Pancreas (tissue), 10 donors: Measurements from ENCODE around the gene ECHS1. TPM values are rescaled to one million over a fixed set of nuclear protein-coding genes. Genes with fewer than 3 reads are reported as not detected.

Source experiments
- ATAC-seq, 4 donors: fragments of 200-7000 bp; cut with Tn5 transposase; one replicate each; pipeline versions ENCODE4 v1.8.0 to v1.9.1; 2020; ENCODE audit warnings: mild to moderate bottlenecking in 4 of 4, moderate library complexity in 4 of 4
- DNase-seq, 6 donors: peaks; one replicate each; pipeline ENCODE4 v3.0.0-alpha.2; 2020
- FAIRE-seq: peaks from 2 replicates; lab custom pipeline; 2012; peaks lifted over from hg19 to GRCh38; lab: Jason Lieb, UNC
- H3K27ac ChIP-seq, 4 donors: fragments of 200-600 bp; sonication (generic); 1 replicate in 3 of 4; 2 replicates in 1 of 4; pipeline versions ENCODE4 v1.5.0 to v1.8.0; 2020
- H3K27me3 ChIP-seq, 4 donors: fragments of 200-600 bp; one replicate each; pipeline ENCODE4 v1.8.0; 2021
- H3K36me3 ChIP-seq, 3 donors: fragments of 200-600 bp; sonication (generic) in 1 of 3; one replicate each; pipeline versions ENCODE4 v1.5.0 to v1.8.0; 2020 to 2021
- H3K4me1 ChIP-seq, 3 donors: fragments of 200-600 bp; one replicate each; pipeline ENCODE4 v1.8.0; 2021
- H3K4me3 ChIP-seq, 4 donors: fragments of 200-600 bp; sonication (generic) in 2 of 4; one replicate each; pipeline versions ENCODE4 v1.5.0 to v1.8.0; 2020 to 2021
- H3K9me3 ChIP-seq, 4 donors: fragments of 200-600 bp; one replicate each; pipeline ENCODE4 v1.8.0; 2021
- CTCF ChIP-seq, 4 donors: fragments of 200-600 bp; sonication (generic) in 3 of 4; IDR thresholded peaks; one replicate each; pipeline versions ENCODE4 v1.5.0 to v1.8.0; 2021; ENCODE audit warnings: antibody characterized with exemption in 4 of 4
- WGBS, 2 donors: extraction: QIAGEN DNeasy Blood & Tissue Kit; methylation state at CpG; one replicate each; pipeline ENCODE4 v1.1.7; 2013; 5-methylcytosine and 5-hydroxymethylcytosine counted together
- intact Hi-C, 3 donors: fragments of 100-400 bp; cut with DNase I; formaldehyde crosslinking; loops; one replicate each; pipeline versions ENCODE4 v1.11.1 to v1.14.2; 2022
- polyA plus RNA-seq, 2 donors: library from polyadenylated mRNA; stranded (reverse); fragments of 200-250 nt; gene quantifications; one replicate each; pipeline ENCODE4 v1.2.3, GENCODE V29; 2013
- total RNA-seq, 6 donors: library from RNA; stranded (reverse); fragmentation: NEBNext Ultra II Directional in 4 of 6; extraction: Animal tissue kit (Norgen Biotek cat#: 25700) in 4 of 6; gene quantifications; one replicate each; pipeline versions ENCODE4 v1.2.1 to v1.2.4, GENCODE V29; 2021 to 2023
- donor health status: healthy with polysubstance abuse.
- donor health status: DM: no; HTN: no; CAD: no; lungs with moderate emphysema.
- donor health status: DM: no; HTN: no; CAD: no.
- donor health status: control.
- donor health status: control.
- donor health status: Bipolar disorder and iron deficiency.
- donor health status: DM: yes; HTN: yes; CAD: no.
- donor health status: DM: no; HTN: no; CAD: no.
- donor health status: DM: no; HTN: no; CAD: no.
- donor health status: DM: yes; HTN: yes; CAD: no.

Gene ECHS1
- total and polyA plus RNA-seq, 8 donors, result 32.4 to 69.2 (median 37.8) TPM

GRCh38 chr10:133336577-133337369, 36.4 kb downstream of the ECHS1 start, which contains the start of gene CALY:
TSS of gene CALY (minus strand) at chr10:133336896. CDS start at chr10:133328989, 7,907 bp downstream.
- 10 to 13% methylated on average over 51 to 63 of the region's 63 CpGs for WGBS, 2 donors
- Histone ChIP-seq H3K4me1 (peaks cover 0 to 15% (median 6%) of the 10 kb centered on the region in 3 donors), H3K4me3 (peak within 1 kb of the TSS in 2 of 4 donors; percentile 14 to 35), H3K27me3 (peaks cover 0 to 19% (median 8%) of the 10 kb centered on the region in 4 donors), H3K36me3 (no peaks in the 10 kb centered on the region), H3K9me3 (no peaks in the 10 kb centered on the region), H3K27ac (no peak within 1 kb of the TSS)
- intact Hi-C loops, result no loop called here
- TF ChIP-seq CTCF (IDR thresholded peaks at IDR 0.05), result no peak
- ATAC-seq, result peak in 3 of 4 donors; percentile 34 to 65 (median 59)
- DNase-seq, result peak in 2 of 6 donors; percentile 66 to 81
- FAIRE-seq, result no peak

- H3K27ac ChIP-seq, result no peak overlapping the region
- no peaks in the 10 kb centered on the region for H3K9me3 ChIP-seq
- H3K36me3 ChIP-seq, result no peaks in the 10 kb centered on the region
- no peak for TF ChIP-seq CTCF (IDR thresholded peaks at IDR 0.05)
- H3K4me1 ChIP-seq, result peaks cover 0 to 15% (median 6%) of the 10 kb centered on the region in 3 donors
- peak in 2 of 6 donors; percentile 36 to 74 for DNase-seq
- H3K27me3 ChIP-seq, result peaks cover 0 to 19% (median 8%) of the 10 kb centered on the region in 4 donors
- no peak for FAIRE-seq
- intact Hi-C loops, result no loop called here
- H3K4me3 ChIP-seq, result peak overlapping the region in 2 of 4 donors; percentile 14 to 35
- 4 to 6% methylated on average over 26 to 41 of the region's 41 CpGs for WGBS, 2 donors
- peak in 2 of 4 donors; percentile 8 to 9 for ATAC-seq
Measured at GRCh38 chr10:133336118-133336576, 37.0 kb downstream of the ECHS1 start.

DNA sequence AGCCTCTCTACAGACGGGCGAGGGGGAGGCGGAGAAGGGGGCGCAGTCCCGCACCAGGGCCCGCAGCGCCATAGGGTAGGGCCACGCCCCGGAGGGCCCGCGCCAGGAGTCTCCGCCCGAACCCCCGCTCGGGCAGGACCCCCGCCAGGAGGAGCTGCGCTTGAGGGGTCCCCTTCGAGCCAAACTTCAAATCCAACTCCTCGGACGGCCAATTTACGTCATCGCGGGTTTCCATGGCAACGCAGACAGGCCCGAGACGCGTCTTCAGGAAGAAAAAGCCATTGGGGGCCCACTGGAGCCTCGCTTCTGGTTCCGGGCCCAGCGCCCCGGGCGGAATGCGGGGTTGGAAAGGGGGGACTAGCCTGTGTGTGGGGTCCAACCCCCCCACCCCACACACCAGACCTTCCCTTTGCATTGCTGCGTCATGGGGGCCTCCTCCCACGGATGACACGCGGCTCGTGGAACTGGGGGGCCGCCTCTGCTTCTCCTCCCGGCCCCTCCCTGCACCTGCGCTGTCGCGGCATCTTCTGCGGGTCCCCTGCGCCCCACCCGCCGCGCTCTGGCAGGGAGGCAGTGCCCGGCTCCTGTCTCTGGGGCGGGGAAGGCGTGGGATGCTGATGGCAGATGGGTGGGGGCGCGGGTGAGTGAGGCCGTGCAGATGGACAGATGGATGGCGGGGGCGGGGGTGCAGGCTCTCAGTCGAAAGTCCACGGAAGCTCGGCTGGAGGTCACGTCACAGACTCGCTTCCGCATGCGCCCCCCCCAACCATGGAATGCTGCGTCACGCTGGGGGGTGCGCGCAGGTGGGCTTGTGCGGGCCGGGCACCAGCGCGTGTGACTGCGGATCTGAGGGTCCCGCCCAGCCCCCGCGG, 37.7 kb downstream of the ECHS1 start:
- no peak for FAIRE-seq
- no peak for TF ChIP-seq CTCF (IDR thresholded peaks at IDR 0.05)
- intact Hi-C loops, result no loop called here
- Histone ChIP-seq H3K27ac (no peak overlapping the region), H3K27me3 (peaks cover 0 to 18% (median 8%) of the 10 kb centered on the region in 4 donors), H3K4me1 (peaks cover 0 to 15% (median 6%) of the 10 kb centered on the region in 3 donors), H3K4me3 (peak overlapping the region in 2 of 4 donors; percentile 14 to 35), H3K9me3 (no peaks in the 10 kb centered on the region), H3K36me3 (no peaks in the 10 kb centered on the region)
- ATAC-seq, result peak; percentile 46 to 63 (median 50)
- DNase-seq, result peak in 5 of 6 donors; percentile 36 to 80 (median 62)
- WGBS, 2 donors, result 2 to 3% methylated on average over 59 to 75 of the region's 75 CpGs

- Histone ChIP-seq H3K9me3 (no peaks in the 10 kb centered on the region), H3K27ac (no peak overlapping the region), H3K4me3 (peak overlapping the region in 2 of 4 donors; percentile 14 to 35), H3K4me1 (peaks cover 0 to 15% (median 6%) of the 10 kb centered on the region in 3 donors), H3K27me3 (peaks cover 0 to 17% (median 7%) of the 10 kb centered on the region in 4 donors), H3K36me3 (no peaks in the 10 kb centered on the region)
- DNase-seq (peak in 2 of 6 donors; percentile 9 to 63), FAIRE-seq (no peak), ATAC-seq (peak; percentile 26 to 35 (median 32))
- intact Hi-C loops, result no loop called here
- no peak for TF ChIP-seq CTCF (IDR thresholded peaks at IDR 0.05)
- WGBS, 2 donors, result 18% methylated on average over 48 to 51 of the region's 51 CpGs
Measured at GRCh38 chr10:133334503-133335245, 38.5 kb downstream of the ECHS1 start.
